Smooth muscle cell (in vitro differentiated cells): ENCODE data around the gene HOXC4. TPM values are rescaled to one million over a fixed set of nuclear protein-coding genes. Genes with fewer than 3 reads are reported as not detected.
"Not testable (repeated sequence)": the region's sequence is repeated elsewhere in the genome, so short reads cannot be mapped to it uniquely, and the experiment has no call there.

Source experiments
- DNase-seq: peaks from one replicate; lab custom pipeline; 2025; ENCODE audit not compliant: unreplicated experiment; lab: John Stamatoyannopoulos, UW
- H2AFZ ChIP-seq: fragments of 200-600 bp; sonication (generic); 2 replicates; pipeline ENCODE4 v1.6.0; 2016; ENCODE audit warnings: antibody characterized with exemption, low read depth, mild to moderate bottlenecking
- H3F3A ChIP-seq: fragments of 200-600 bp; sonication (generic); 2 replicates; pipeline ENCODE4 v1.6.0; 2017; ENCODE audit warnings: antibody characterized with exemption, low read depth
- H3K27ac ChIP-seq: fragments of 200-600 bp; sonication (generic); 2 replicates; pipeline ENCODE4 v1.5.1; 2016; ENCODE audit warnings: low read depth, mild to moderate bottlenecking
- H3K27me3 ChIP-seq: fragments of 200-600 bp; sonication (generic); 2 replicates; pipeline ENCODE4 v1.6.1; 2016; ENCODE audit warnings: low read depth, mild to moderate bottlenecking
- H3K36me3 ChIP-seq: fragments of 200-600 bp; sonication (generic); 2 replicates; pipeline ENCODE4 v1.5.1; 2016; ENCODE audit warnings: low read depth
- H3K4me1 ChIP-seq: fragments of 200-600 bp; sonication (generic); 2 replicates; pipeline ENCODE4 v1.5.1; 2016; ENCODE audit warnings: low read depth
- H3K4me2 ChIP-seq: fragments of 200-600 bp; sonication (generic); 2 replicates; pipeline ENCODE4 v1.6.0; 2016; ENCODE audit warnings: mild to moderate bottlenecking
- H3K4me3 ChIP-seq: fragments of 200-600 bp; sonication (generic); 2 replicates; pipeline ENCODE4 v1.5.1; 2016; ENCODE audit warnings: mild to moderate bottlenecking
- H3K79me2 ChIP-seq: fragments of 200-600 bp; sonication (generic); 2 replicates; pipeline ENCODE4 v1.6.0; 2016; ENCODE audit warnings: low read depth, mild to moderate bottlenecking
- H3K9ac ChIP-seq: fragments of 200-600 bp; sonication (generic); 2 replicates; pipeline ENCODE4 v1.6.0; 2016; ENCODE audit warnings: low read depth
- H3K9me3 ChIP-seq: fragments of 200-600 bp; sonication (generic); replicated peaks from 2 replicates; pipeline ENCODE4 v1.5.1; 2016; ENCODE audit warnings: low read depth
- H4K20me1 ChIP-seq: fragments of 200-600 bp; sonication (generic); 2 replicates; pipeline ENCODE4 v1.6.0; 2016; ENCODE audit warnings: low read depth
- CTCF ChIP-seq: fragments of 200-600 bp; sonication (generic); IDR thresholded peaks from 2 replicates; pipeline ENCODE4 v1.5.1; 2017; ENCODE audit warnings: borderline replicate concordance, mild to moderate bottlenecking, antibody characterized with exemption; ENCODE audit not compliant: insufficient read depth, poor library complexity, severe bottlenecking
- WGBS: methylation state at CpG from one replicate; pipeline ENCODE4 v1.1.7; 2016; ENCODE audit warnings: low lambda C conversion rate; 5-methylcytosine and 5-hydroxymethylcytosine counted together
- polyA plus RNA-seq: library from polyadenylated mRNA; unstranded; fragments of >200 nt; fragmentation: Nextera tagmentation; extraction: Ambion mirVana; gene quantifications from 2 replicates; pipeline ENCODE4 v1.2.1, GENCODE V29; 2016
- total RNA-seq: library from RNA; depleted of rRNA; stranded (reverse); fragments of >200 nt; gene quantifications from 2 replicates; pipeline ENCODE4 v1.2.3, GENCODE V29; 2014

HOXC4 gene
- total and polyA plus RNA-seq, 2 experiments from 2014 or later: 0.49 to 1.2 TPM

- no peaks in the 10 kb centered on the region for H4K20me1 ChIP-seq
- DNase-seq: no peak
- H3K9ac ChIP-seq: no peak overlapping the region
- no peak overlapping the region for H3K27ac ChIP-seq
- H3K4me3 ChIP-seq: no peak overlapping the region
- no peaks in the 10 kb centered on the region for H3K9me3 ChIP-seq
- no peak overlapping the region for H3K4me2 ChIP-seq
- no peaks in the 10 kb centered on the region for H3K36me3 ChIP-seq
- H3K79me2 ChIP-seq: no peaks in the 10 kb centered on the region
- no peaks in the 10 kb centered on the region for H3F3A ChIP-seq
- 68% methylated on average over 6 of the region's 6 CpGs for WGBS
- H3K27me3 ChIP-seq: peaks cover 97% of the 10 kb centered on the region
- no peak for TF ChIP-seq CTCF
- H2AFZ ChIP-seq: no peak overlapping the region
- no peaks in the 10 kb centered on the region for H3K4me1 ChIP-seq
These were observed 20.7 kb downstream of the HOXC4 start for GRCh38 chr12:54074308-54074707.

DNA sequence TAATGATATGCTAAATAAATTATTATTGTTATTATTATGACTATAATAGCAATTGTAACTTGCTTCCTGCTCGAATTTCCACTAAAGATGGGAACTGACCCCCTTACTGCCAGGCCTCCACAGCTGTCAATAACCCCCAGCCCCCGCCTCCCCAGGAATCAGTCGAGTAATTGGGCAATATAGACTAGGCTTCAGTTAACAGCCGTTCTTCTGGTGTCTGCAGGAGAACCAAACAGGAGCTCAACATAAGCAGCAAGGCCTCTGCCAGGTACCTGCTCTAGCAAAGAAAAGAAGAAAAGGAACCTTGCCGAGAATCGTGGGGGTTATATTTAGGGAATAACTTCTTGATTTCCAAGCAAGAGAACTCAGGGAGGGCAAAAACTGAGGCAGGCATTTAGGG is 21.8 kb downstream of the HOXC4 start:
- Histone ChIP-seq H3K36me3 (no peaks in the 10 kb centered on the region), H3K4me1 (no peaks in the 10 kb centered on the region), H3K9ac (no peak overlapping the region), H3K27ac (no peak overlapping the region), H3K79me2 (no peaks in the 10 kb centered on the region), H3K27me3 (peaks cover 97% of the 10 kb centered on the region), H2AFZ (no peak overlapping the region), H3K9me3 (no peaks in the 10 kb centered on the region), H3K4me2 (no peak overlapping the region), H3K4me3 (no peak overlapping the region), H3F3A (no peaks in the 10 kb centered on the region), H4K20me1 (no peaks in the 10 kb centered on the region)
- DNase-seq: no peak
- 32% methylated on average over 6 of the region's 6 CpGs for WGBS
- TF ChIP-seq CTCF: no peak

DNA sequence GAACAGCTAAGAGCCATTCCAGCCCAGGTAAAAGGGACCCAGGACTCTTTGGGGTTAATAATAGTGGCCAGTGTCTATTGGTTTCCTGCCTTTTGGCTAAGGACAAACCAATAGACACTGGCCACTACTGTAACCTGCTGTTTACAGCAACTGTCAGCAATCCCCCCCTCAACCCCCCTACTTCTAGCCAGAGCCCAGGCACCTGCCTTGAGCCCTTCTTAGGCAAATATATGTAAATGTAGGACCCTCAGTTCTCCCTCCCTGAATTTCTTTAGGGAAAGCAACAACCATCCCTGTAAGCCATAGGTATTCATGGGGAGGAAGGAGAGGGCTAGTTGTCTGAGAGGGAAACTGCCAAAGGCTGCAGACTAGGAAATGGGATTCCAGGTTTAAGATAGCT is 22.3 kb downstream of the HOXC4 start:
- no peaks in the 10 kb centered on the region for H3K4me1 ChIP-seq
- no peak overlapping the region for H3K9ac ChIP-seq
- no peak for TF ChIP-seq CTCF

GRCh38 chr12:54077843-54078242 is 24.2 kb downstream of the HOXC4 start:
- not testable (repeated sequence) for H3K9ac ChIP-seq, H4K20me1 ChIP-seq, H3K9me3 ChIP-seq, H3K4me2 ChIP-seq, H2AFZ ChIP-seq, H3K79me2 ChIP-seq, H3K36me3 ChIP-seq, H3K4me1 ChIP-seq, H3K4me3 ChIP-seq, H3K27ac ChIP-seq, H3F3A ChIP-seq, DNase-seq
- 41% methylated on average over 10 of the region's 10 CpGs for WGBS
- peaks cover 97% of the 10 kb centered on the region for H3K27me3 ChIP-seq

More for the DNA sequence above, 22.3 kb downstream of the HOXC4 start:
- H3K36me3 ChIP-seq: no peaks in the 10 kb centered on the region
- no peak for DNase-seq
- no peak overlapping the region for H3K27ac ChIP-seq
- H3K27me3 ChIP-seq: peaks cover 97% of the 10 kb centered on the region
- no peaks in the 10 kb centered on the region for H3K79me2 ChIP-seq
- H3K9me3 ChIP-seq: no peaks in the 10 kb centered on the region
- no peak overlapping the region for H2AFZ ChIP-seq
- no peak overlapping the region for H3K4me3 ChIP-seq
- no peaks in the 10 kb centered on the region for H3F3A ChIP-seq
- no peak overlapping the region for H3K4me2 ChIP-seq
- no peaks in the 10 kb centered on the region for H4K20me1 ChIP-seq

- H3K79me2 ChIP-seq, H3K36me3 ChIP-seq, H3K4me3 ChIP-seq, H3K9me3 ChIP-seq, DNase-seq, H3K4me1 ChIP-seq, H2AFZ ChIP-seq, H3F3A ChIP-seq, H3K27ac ChIP-seq, H3K4me2 ChIP-seq, H3K9ac ChIP-seq, H4K20me1 ChIP-seq: not testable (repeated sequence)
- WGBS: 30% methylated on average over 9 of the region's 9 CpGs
- H3K27me3 ChIP-seq: peaks cover 96% of the 10 kb centered on the region
These were observed 25.5 kb downstream of the HOXC4 start for GRCh38 chr12:54079115-54079514.

DNA sequence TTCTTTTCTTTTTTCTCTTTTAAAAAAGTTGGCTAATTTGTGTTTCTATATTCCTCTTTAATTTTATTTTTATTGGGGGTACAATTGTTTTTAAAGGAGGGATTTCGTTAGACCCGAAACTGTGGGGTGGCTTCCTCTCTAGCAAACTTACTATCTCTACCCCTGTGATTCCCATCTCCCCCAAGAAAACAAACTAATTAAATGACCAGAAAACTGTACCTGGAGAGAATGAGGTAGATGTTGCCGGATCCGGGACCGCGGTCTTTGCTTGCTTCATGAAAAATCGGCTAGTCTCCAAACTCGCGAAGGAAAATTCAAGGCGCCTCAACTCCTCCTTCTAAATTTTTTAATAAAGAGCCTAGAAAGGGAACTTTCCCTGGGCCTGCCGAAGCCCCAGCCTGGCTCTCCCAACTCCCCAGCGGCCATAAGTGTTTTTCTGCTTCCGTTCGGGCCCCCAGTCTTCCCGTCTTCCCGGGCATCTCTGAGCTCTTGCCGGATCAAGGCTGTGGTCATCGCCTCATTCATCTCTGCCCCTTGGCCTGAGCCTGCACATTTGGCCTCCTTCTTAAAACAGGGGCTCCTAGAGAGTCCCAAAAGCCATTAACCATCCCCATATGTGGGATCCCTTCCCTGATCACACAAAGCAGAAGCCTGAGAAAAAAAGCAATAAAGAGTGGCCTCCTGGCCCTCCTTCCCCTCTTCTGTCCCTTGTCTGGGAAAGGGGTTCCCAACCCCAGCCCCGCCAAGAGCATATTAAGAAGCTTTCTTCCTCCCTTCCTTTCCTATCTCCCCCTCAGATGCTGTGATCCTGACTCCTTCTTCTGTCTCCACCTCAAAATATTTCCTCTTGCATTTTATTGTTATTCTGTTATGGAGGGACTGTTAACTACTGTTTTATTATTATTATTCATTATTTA is 26.6 kb downstream of the HOXC4 start:
- not testable (repeated sequence) for H2AFZ ChIP-seq, H3K4me1 ChIP-seq, H3K79me2 ChIP-seq, H3F3A ChIP-seq, DNase-seq, H3K9ac ChIP-seq, H3K9me3 ChIP-seq, H3K27ac ChIP-seq, H3K4me3 ChIP-seq, H3K36me3 ChIP-seq, H4K20me1 ChIP-seq, H3K4me2 ChIP-seq
- peaks cover 97% of the 10 kb centered on the region for H3K27me3 ChIP-seq
- WGBS: 17% methylated on average over 19 of the region's 19 CpGs
